GM12801 (cell line): Measurements from ENCODE around the gene TUT1.

Experiments
- TF ChIP-seq, protein P1 (sequence below): IDR thresholded peaks from one replicate; pipeline ENCODE4 v1.5.1; 2011; ENCODE audit warnings: control low read depth; ENCODE audit not compliant: insufficient read length; ENCODE audit errors: extremely low read depth

Gene TUT1

DNA sequence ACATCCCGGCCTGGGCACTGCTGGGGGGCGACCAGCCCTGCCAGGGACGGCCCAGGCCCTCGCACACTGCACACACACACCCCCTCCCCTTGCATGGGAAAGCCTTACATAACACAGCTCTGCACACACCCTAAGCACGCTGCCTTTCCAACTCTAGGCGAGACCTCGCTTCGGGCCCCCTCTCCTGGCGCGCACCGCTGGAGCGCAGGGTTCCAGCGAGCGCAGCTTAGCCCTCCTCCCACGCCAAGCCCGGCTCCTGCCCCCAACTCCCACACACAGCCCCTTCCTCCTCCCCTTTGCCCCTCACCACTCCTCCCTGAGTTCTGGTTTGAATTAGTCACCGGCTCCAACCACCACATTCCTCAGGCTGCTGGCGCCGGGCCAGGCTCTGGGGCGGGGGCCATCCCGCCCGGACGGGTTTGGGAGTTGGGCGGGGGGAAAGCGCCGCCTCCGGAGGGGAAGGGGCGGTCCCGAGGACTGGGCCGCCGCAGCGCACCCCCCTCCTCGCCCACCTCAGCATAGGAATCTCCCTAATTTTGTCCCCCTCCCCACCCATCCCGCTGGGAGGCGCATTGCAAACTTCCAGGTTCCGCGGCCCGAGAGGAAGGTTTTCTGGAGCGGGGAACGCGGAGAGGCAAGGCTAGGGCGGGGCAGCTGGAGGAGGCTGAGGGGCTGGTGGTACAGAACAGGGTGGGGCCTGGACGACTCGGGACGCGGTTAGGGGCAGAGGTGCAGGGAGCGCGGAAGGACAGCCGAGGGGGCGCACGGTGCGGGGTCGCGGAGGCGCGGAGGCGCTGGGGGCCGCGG is 45.7 kb downstream of the TUT1 start:
- TF ChIP-seq, protein P1, sequence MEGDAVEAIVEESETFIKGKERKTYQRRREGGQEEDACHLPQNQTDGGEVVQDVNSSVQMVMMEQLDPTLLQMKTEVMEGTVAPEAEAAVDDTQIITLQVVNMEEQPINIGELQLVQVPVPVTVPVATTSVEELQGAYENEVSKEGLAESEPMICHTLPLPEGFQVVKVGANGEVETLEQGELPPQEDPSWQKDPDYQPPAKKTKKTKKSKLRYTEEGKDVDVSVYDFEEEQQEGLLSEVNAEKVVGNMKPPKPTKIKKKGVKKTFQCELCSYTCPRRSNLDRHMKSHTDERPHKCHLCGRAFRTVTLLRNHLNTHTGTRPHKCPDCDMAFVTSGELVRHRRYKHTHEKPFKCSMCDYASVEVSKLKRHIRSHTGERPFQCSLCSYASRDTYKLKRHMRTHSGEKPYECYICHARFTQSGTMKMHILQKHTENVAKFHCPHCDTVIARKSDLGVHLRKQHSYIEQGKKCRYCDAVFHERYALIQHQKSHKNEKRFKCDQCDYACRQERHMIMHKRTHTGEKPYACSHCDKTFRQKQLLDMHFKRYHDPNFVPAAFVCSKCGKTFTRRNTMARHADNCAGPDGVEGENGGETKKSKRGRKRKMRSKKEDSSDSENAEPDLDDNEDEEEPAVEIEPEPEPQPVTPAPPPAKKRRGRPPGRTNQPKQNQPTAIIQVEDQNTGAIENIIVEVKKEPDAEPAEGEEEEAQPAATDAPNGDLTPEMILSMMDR, result no peak

DNA sequence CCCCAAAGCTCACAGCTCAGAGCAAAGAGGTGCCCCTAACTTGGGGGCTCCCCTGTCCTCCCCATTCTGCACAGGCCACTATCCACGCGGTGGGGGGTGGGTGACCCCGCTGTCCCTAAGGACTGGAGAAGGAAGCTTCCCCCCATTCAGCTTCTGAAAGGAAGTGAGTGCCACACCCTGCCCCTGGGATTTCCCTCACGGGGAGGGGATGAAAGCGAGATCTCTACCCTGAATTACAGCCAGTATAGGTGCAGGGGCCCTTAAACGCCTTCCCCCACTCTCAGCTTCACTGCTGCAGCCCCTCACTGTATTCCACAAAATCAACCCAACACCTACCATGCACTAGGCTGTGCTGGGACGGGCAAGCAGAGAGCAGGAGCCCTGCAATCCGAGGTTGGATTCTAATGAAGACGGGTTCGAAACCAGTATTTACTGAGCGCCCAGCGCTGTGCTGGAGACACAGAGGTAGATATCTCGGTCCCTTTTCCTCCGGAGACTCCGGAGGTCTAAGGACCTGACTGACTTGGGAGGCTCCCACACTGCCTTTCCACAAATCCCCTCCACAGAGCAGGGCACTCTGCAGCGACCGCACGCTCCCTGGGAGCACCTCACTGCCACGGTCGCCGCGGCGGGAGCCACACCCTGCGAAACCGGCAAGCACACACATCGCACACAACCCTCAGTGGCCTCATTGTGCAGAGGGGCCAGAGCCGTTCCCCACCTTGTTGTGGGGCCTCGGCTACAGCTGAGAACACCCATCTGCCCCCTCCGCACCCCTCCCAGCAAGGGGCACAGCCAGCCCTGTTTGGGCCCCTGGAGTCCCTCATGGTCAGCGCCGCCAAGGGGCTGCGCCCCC is 46.5 kb downstream of the TUT1 start:
- TF ChIP-seq, protein P1, result no peak

DNA sequence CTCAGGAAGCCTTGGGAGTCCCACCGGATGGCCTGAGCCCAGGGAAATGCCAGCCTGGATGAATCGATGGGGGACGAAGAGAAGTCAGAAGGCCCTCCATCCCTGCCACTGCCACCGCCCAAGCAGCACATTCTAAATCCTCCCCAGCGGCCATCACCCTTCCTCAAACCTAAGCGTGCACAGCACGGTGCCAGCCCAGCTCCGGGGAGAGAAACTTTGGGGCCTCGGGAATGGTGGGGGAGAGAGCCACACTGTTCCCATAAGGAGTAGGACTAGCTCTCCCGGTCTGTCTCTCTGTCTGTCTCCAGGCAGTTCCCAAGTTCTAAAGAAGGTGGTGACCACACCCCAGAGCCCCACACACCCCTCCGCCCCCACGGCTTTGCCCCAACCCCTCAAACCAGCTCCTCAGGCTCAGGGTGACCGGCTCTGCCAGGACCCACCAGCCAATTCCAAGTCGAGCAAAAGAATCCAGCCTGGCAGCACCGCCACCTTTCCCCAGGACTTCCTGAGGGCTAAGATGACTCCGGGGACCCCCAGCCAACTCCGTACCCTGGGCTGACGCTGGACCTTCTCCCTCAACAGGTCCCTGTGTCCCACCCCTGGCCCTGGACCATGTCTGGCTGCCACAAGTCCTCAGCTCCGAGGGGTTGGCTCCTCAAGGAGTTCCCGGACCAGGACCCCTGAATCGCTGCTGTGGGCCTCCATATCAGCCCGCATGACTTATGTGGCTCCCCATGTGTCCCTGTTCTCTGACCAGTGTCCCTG is 47.5 kb downstream of the TUT1 start:
- TF ChIP-seq, protein P1, result no peak

DNA sequence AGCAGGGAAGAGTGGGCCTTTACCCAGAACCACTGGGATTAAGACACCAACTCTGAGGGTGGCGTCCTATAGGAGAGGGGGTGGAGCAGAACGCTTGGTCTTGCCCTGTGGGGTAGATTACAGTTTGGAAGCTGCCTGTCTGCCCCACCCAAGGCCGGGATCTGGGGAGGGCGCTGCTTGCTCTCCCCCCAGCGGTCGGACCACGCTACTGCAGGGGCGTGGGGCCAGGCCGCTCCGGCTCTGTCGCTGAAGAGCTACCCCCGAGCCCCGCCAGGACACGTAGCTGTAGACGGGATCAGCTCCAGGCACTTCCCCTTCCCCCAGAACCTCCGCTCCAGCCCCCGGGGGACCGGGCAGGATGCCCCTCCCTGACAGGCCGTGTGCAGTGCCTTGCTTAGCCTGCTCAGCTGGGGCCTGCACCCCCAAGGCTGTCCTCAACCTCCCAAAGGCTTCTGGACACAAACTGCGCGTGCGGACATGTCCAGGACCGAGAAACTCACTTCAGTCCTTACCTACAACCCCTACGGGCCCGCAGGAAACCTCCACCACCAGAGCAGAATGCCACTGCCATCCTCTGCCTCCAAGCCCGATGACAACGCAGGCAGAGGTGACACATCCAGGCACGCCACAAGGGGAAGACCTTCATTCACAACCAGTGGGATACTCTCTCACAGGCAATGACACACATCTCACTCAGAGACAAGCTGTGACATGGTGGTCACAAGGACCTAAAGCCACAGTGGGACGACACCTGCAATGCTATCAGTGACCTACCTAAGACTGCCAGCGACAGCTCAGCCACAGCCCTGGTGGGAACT is 48.4 kb downstream of the TUT1 start:
- TF ChIP-seq, protein P1, result peak; percentile 9

DNA sequence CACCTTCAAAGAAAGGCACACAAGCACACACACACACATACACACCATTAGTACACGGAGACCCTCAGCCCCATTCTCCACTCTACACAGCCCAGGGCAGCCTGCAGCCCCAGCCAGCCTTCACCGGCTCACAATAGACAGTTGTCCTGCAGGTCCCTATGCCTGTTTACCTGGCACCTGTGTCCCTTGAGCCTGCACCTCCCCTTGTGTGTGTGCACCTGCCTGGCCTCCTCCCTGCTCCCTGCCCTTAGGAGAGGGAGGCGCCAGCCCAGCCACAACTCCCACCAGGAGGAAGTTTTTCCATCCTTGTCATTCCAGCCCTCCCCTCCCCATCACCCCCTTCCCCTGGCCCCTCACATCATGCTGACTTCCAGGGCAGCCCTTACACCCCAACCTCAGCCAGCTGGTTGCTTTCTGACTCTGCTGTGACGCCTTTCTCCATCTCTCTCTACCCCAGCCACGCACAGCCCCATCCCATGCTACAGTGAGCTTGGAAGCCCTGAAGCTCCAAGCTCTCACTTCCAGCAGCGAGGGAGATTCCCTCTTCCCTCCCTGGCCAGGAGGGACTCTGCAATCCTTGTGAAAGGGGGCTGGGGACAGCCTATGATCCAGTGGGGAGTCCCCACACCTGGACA is 49.1 kb downstream of the TUT1 start:
- TF ChIP-seq, protein P1, result no peak

DNA sequence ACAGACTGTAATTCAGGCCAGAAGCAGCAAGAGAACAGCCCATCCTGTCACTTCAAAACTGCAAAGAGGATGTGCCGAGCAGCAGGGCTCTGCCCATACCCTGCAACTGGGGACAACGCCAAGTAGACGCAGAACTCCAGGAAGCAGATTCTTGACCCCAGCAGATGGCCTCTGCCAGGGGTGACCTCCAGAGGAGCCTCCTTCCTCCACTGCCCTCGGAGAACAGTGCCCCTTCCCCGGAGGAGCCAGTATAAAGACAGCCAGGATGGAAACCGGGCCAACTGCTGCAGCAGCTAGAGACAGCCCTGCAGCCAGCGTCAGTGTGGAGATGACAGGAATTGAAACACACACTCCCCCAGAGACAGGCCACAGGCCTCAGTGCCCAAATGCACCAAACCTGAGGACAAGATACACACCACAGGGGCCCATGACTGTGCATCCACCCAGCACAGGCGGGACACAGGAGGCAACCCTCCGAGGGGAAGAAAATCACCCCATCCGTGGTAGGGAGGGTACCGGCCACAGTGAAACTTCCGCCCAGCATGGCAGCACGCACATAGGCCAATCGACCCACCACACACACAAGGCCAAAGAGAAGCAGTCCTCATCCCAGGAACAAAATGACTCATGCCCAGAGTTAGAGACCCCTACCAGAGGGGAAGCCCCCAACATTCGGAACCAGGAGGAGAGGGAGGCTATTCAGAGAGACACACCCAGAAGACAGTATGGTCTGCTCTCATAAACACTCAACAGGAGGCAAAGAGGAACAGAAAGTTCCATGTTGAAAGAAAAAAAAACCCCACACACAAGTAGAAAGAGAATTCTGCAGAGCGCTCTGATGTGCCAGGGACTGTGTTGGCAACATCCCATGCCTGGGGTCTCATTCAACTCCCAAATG is 50.3 kb downstream of the TUT1 start:
- TF ChIP-seq, protein P1, result no peak
